NCI-H748 (cell line): ENCODE measurements around the gene LIPK.
"Not testable (repeated sequence)": the region's sequence is repeated elsewhere in the genome, so short reads cannot be mapped to it uniquely, and the experiment has no call there.

Source experiments
- DNase-seq: peaks from one replicate; lab custom pipeline; 2025; ENCODE audit not compliant: unreplicated experiment; lab: John Stamatoyannopoulos, UW

Gene LIPK

DNA sequence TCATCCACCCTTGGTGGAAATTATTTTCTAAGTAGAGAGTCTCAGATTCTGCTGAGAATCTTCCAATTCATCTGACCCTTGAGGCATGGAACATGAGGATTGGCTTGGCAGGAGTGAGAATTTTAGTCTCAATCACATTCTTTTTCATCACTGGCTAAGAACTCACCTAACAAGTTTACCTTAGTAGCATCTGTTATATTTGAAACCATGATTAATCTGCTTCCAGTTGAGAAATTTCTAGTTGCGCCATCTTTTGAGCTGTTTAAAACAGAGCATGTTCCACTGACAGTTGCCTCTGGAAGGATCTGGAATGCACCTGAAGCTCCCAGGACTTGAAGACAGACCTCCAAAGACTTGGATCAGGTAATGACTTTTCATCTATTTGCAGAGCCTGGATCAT, at the start of gene LIPK:
Gene LIPK, plus strand, starts transcription at position 292 of the 400 bp plus-strand sequence. CDS start 18,295 bp downstream, outside the sequence.
- DNase-seq, result no peak

- no peak for DNase-seq
Observed at GRCh38 chr10:88657901-88658300, 48.1 kb upstream of the LIPK start.

DNA sequence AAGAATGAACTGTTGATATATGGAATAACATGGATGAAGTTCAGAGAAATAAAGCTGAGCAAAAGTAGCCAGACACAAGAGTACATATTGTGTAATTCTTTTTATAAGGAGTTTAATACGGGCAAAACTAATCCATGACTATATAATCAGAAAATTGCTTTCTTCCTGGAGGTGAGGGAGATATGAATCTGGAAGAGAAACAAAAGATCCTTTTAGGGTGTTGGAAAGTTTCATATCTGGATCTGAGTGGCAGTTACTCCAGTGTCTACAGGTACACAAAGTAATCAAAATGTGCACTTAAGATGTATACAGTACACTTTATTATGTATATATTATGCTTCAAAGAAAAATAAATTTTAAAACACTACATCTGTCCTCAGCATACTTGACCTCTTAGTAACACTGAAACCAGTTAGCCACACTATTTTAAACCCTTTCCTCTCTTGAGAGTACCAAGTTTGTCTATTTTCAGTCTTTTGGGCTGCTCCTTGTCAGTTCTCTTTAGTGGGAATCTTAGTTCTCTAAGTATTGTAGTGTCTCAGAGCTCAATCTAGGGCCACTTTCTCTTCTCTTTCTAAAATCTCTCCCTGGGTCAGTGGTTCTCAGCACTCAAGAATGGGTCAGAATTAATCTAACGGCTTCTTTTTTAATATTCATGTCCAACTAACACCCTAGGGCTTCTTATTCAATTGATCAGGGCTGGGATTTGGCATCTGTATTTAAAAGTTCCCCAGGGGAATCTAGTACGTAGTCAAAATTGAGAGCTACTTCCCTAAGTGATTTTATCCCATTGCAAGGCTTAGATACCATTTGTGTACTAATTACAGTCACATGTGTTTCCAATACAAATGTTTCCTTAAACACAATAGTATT, 46.1 kb upstream of the LIPK start:
- no peak for DNase-seq

DNA sequence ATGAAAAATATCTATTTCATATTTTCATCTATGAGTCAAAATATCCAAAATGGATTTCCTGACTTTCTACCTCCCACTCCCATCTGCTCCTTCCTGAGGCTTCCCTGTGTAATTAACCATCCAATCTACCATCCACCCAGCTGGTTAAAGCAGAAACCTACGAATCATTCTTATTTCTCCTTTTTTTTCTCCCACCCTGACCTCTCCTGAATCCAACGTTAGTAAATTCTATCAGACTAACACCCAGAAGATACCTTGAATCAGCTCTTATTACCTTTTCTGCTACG, 45.5 kb upstream of the LIPK start:
- DNase-seq, result no peak

DNA sequence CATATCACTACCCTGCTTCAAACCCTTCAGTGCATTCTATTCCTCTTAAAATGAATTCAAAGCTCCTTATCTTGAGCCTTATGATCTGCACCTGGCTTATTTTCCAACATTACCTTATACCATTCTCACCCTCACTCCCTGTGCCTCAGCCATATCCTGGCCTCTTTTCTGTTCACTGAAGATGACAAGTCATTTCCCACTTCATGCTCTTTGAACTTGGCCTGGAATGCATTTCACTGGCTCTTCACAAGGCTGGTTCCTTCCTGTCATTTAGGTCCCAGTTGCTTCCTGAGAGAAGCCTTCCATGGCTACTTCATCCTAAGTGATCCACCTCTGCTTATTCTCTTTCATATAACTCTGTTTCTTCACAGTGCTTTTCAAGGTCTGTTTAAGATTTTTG, 45.0 kb upstream of the LIPK start:
- no peak for DNase-seq

DNA sequence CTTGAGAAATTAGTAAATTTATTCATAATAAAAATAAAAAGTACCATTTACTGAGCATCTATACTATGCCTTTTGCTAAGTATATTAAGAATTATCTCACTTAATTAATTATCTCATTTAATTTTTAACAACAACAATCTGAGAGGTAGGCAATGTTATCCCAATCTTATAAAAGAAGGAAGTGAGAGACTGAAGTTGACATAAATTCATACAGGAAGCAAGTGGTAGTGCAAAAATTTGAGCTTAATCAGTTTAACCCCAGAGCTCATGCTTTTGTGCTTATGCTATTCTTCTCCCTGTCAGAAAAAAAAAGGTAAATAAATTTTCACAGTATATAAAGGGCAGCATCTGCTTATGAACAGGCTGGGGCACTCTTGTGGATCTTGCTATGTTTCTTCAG, 44.5 kb upstream of the LIPK start:
- DNase-seq, result no peak

GRCh38 chr10:88663153-88663552, 42.9 kb upstream of the LIPK start:
- not testable (repeated sequence) for DNase-seq

DNA sequence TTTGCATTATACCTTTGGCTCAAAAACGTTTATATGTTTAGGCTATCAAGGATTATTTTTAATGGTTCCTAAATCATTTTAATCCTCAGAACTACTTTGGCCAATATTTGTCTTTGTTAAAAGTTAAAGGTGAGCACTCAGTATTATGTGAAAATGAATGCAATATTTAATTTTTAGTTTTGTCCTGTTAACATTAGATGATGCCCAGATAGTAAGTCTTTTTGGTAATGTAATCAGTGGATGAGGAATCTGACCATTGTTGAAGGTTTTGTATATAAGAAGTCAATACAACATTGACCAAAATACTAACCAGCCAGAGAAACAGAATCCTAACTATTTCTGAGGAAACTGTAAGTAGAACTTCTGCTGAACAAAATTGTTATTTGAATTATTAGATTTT, 41.9 kb upstream of the LIPK start, which contains the start of gene LIPF:
Gene LIPF, plus strand, starts transcription at position 301 of the 400 bp plus-strand sequence. CDS start 2,856 bp downstream, outside the sequence.
- no peak for DNase-seq

GRCh38 chr10:88668465-88668864, 37.6 kb upstream of the LIPK start:
- DNase-seq, result no peak

GRCh38 chr10:88670497-88670896, 35.6 kb upstream of the LIPK start:
- no peak for DNase-seq

- DNase-seq, result no peak
Observed at GRCh38 chr10:88672041-88672440, 34.0 kb upstream of the LIPK start.

DNA sequence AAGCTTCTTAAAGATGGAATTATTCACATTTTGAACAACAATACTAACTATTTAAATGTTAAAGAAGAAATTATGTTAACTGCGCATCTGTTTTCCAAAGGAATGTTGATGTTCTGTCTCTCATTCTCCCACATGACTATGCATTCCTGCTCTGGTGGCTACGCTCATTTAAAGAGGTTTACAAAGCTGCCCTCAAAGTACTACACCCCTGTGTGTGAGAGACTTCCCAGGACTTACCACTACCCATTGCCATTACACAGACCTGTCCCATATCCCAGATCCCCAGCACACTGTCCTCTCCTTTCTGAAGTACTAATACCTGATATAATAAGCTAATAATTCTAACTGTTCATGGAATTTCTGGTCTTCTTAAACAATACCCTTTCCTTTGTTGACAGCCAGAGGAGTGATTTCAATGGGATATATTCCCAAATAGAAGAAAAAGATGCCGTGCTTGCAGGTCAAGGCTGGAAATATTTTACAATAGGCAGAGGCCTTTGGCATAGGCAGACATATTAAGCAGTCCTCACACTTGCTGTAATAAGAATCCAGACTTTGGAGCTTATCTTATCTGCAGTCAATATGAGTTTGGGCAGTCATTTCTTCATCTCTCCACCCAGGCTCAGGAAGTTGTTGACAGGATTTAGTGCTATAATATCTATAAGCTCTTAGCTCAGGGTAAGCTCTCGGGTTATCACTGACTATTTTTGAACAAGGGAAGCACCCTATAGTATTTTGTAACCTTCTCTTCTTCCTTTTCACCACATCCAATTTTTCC, 29.6 kb upstream of the LIPK start:
- no peak for DNase-seq

DNA sequence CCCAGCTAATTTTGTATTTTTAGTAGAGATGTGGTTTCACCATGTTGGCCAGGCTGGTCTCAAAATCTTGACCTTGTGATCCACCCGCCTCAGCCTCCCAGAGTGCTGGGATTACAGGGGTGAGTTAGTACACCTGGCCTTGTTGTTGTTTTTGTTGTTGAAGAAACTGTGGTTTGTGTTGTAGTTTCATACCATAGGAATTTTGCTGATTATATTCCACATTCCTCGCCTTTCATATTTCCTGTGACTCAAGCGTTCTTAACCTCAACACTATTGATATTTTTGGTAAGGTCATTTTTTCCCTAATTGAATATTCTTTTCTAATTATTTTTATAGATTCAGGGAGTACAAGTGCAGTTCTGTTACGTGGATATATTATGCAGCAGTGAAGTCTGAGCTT, 25.1 kb upstream of the LIPK start:
- DNase-seq, result no peak

- DNase-seq, result no peak
Observed at GRCh38 chr10:88682491-88682890, 23.6 kb upstream of the LIPK start.

- peak; percentile 16 for DNase-seq
Observed at GRCh38 chr10:88687853-88688467, 18.1 kb upstream of the LIPK start.

GRCh38 chr10:88689366-88689765, 16.7 kb upstream of the LIPK start:
- no peak for DNase-seq

GRCh38 chr10:88693392-88694020, 12.5 kb upstream of the LIPK start:
- peak; percentile 18 for DNase-seq

DNA sequence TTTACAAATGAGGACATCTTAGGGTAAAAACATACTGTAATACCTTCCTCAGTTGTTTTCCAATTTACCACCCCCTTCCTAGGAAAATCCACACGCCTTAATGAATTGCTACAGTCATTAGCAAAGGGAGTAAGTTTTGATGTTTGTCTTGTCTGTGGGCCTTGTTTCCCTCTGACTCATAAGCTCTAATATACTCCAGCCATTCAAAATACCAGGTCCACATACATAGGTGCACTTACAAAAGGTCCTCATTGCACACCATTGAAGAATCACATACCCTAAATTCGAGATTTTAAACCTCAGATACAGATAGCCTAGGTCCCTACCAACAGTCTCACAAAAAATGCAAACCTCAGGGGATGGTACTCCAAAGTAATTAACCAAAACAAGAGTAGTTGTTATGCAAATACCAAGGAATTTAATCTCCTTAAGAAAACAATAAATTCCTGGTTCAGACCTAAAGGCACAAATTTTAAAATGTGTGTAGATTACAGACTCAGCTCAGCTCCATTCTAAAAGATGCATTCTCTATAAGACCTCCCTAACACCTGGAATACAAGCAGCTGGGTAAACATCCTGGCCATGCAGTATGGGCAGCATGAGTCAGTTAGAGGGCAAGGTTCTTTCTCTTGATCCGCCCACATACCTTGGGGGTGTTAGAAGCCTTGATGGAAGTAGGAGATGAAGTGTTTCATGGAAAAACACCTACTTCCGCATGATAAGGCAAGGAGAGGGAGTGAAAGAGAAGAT, 3.0 kb upstream of the LIPK start:
- peak; percentile 92 for DNase-seq

GRCh38 chr10:88707429-88708155, 1.5 kb downstream of the LIPK start:
- peak; percentile 10 for DNase-seq

DNA sequence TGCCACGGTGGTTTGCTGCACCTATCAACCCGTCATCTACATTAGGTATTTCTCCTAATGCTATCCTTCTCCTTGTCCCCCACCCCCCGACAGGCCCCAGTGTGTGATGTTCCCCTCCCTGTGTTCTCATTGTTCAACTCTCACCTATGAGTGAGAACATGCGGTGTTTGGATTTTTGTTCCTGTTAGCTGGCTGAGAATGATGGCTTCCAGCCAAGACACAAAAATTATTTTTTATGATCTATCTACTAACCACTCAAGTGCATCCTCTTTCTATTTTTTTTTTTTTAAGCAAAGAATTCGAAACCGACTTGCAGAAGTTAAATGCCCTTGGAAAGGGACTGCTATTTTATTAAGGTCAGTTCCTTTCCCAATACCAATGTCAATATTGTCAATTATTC, 3.3 kb downstream of the LIPK start:
- peak; percentile 45 for DNase-seq
